GM12873 (cell line): ENCODE measurements around the gene ZNF384.
A peak's percentile ranks its signal among the peaks of the same experiment; 100 is the strongest.

Source experiments
- TF ChIP-seq, protein P1 (sequence below): IDR thresholded peaks from 2 replicates; pipeline ENCODE4 v1.5.1; 2012; ENCODE audit warnings: low read depth, mild to moderate bottlenecking, moderate library complexity, low read length, control low read depth; ENCODE audit not compliant: insufficient read depth; ENCODE audit errors: missing control alignments

The ZNF384 gene

DNA sequence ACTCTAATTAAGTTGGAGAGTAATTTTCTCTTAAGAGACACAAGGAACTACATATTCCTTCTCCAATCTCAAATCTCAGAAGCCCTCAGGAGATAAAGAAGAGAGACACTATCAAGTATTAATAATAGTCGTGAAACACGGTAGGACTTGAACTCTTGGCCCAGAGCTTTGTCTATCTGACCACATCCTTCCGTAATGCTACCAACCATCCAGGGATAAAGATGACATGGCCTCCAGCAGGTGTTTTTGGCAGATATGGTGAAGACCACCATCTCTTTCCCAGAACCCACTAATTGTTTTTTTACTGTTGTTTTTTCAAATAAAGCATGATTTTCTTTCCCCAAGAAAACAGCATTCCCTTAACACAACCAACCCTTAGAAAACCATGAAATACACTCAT lies 3.4 kb downstream of the ZNF384 start:
- TF ChIP-seq, protein P1, sequence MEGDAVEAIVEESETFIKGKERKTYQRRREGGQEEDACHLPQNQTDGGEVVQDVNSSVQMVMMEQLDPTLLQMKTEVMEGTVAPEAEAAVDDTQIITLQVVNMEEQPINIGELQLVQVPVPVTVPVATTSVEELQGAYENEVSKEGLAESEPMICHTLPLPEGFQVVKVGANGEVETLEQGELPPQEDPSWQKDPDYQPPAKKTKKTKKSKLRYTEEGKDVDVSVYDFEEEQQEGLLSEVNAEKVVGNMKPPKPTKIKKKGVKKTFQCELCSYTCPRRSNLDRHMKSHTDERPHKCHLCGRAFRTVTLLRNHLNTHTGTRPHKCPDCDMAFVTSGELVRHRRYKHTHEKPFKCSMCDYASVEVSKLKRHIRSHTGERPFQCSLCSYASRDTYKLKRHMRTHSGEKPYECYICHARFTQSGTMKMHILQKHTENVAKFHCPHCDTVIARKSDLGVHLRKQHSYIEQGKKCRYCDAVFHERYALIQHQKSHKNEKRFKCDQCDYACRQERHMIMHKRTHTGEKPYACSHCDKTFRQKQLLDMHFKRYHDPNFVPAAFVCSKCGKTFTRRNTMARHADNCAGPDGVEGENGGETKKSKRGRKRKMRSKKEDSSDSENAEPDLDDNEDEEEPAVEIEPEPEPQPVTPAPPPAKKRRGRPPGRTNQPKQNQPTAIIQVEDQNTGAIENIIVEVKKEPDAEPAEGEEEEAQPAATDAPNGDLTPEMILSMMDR, result no peak

DNA sequence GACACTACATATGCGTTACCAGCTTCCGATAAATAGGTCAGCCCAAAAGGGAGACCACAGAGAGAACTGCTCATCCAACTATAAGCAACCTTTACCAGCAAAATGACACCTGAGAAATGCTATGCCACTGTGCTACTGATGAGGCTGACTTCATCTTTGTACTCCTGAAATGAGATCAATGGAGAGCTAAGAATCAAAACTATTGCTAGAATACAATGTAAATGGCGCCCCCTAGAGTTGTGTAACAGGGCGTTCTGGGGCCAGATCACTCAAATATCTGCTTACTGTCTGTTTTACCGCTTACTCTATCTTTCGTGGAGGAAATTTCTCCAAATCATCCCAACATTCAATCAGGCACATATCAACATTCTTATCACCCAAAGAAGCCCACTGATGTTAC lies 4.6 kb downstream of the ZNF384 start:
- TF ChIP-seq, protein P1, result peak; percentile 65

DNA sequence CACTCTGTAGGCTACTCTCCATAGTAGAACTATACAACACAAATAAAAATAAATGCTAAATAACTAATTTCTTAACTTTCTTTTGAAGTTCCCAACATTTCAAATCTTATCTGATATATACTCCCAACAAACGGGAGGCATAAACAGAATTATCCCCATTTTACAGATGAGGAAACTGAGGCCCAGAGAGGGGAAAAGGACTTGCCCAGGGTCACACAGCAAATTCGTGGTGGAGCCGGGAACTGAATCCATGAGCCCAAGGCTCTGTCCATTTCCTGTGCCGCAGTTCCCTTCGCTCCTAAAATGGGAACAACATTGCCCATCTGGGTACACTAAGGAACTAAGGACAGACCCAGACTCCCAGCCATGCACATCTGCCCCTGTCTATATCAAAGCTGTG lies 12.2 kb downstream of the ZNF384 start:
- TF ChIP-seq, protein P1, result no peak

DNA sequence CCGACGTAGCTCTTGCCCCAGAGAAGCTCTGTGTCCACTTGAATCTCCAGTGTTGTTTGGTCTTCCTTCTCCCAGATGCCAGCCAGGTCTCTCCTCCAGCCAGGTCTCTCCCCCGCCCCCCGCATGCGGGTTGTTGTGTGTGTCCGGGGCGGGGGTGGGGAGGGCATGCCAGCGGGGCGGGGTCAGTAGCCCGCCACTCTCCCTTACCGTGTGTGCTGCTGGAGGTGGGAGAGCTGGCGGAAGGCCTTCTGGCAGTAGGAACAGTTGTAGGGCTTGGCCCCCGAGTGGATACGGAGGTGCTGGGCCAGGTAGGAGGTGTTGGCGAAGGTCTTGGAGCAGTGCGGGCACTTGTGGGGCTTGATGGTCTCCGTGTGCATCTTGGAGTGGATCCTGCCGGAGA lies 17.0 kb downstream of the ZNF384 start:
- TF ChIP-seq, protein P1, result no peak

DNA sequence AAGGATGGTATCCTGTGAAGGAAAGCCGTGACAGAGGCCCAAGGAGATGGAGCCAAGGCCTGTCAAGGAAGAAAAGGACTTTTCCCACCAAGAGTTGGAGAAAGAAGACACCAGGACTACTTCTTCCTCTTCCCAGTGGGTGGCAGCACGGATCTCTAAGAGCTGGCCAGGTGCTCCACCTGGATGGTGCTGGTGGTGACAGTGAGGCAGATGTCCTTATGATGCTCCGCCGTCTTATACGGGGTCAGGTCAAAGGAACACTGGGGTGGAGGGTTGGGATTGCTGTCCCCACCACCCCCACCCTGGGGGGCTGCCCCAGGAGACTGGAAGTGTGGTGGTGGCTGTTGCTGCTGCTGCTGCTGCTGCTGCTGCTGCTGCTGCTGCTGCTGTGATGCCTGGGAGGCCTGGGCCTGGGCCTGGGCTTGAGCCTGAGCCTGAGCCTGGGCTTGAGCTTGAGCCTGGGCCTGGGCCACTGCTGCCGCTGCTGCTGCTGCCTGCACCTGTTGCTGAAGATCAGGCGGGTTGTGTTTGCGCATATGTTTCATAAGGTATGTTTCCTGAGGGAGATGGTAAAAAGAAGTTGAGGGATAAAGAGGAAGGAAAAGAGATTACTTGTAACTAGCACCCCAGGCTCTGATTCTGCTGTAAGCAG lies 21.5 kb downstream of the ZNF384 start:
- TF ChIP-seq, protein P1, result peak; percentile 22

DNA sequence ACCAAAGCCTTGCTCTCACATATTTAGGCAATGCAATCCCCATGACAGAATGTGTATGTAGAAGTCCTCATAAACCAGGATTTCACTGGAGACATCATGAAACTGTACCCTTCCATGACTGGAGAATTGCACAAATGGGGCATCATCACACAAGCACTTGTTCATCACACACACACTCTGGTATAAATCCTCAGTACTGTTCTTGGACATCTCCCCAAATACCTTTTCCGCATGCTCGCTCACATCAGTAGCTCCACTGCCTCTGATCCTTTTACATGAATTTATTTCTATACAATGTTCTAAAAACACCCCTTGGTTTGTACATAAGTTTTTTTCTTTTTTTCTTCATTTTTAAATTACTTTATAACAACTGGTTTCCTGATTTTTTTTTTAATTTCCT lies 23.0 kb downstream of the ZNF384 start:
- TF ChIP-seq, protein P1, result no peak

DNA sequence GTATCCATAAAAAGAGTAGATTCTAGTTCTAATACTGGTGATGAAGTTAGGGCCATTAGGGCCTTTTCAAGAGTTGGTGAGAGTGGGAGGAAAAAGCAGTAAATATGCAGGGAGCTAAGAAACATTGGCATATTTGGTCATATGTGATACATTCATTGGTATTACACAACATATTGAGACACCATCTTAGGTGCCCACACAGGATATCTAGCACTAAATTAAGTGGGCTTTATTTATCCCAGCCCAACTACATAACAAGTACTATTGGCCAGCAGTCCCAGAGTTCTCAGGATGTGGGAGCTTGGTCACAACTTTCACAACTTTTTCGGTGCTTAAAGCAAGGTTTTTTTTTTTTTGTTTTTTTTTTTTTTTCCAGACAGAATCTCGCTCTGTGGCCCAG lies 24.3 kb downstream of the ZNF384 start:
- TF ChIP-seq, protein P1, result no peak
